Activated gamma-delta T cell treated with anti-CD3 and anti-CD28 coated beads, Interleukin-2, amount 50 U/mL, for 16 hours (primary cell): ENCODE measurements around the gene ZHX3.
A peak's percentile ranks its signal among the peaks of the same experiment; 100 is the strongest.

Experiments used
- DNase-seq: peaks from one replicate; pipeline ENCODE4 v3.0.0-alpha.2; 2020; ENCODE audit warnings: low read depth

ZHX3 gene

DNA sequence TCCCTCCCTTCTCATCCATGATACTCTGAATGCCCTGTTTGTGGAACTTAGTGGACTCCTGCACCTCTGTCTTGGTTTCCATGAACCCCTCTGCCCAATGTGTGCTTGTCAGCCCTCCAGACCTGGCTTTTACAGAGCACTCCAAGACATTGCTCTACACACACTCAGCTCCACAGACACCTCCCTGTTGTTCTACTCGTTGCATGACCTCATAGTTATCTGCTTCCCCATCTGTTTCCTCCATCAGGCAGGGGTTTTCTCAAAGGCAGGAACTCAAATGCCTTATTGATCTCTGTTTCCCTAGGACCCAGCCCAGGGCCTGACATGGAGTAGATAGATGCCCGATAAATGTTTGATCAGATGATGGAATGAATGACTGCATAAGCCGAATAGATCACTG is 166.9 kb downstream of the ZHX3 start:
- DNase-seq, result no peak

DNA sequence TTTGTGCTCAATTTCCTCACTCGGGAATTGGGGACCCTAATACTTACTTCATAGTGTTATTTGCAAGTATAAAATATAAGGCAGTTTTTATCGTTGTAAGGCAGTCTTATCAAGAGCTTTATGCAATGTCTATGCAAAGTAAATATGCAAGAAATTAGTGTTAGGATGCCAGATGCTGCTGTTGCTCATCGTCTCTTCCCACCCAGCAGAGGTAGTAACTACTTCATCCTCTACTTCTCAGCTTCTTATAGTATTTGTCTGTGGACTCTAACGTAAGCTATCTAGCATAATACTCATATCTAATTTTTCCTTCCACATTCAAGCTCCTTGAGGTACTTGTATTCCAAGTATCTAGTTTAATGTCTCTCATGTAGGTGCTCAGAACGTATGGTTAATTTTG is 168.6 kb downstream of the ZHX3 start:
- DNase-seq, result no peak

GRCh38 chr20:41147767-41148191 is 169.8 kb downstream of the ZHX3 start:
- DNase-seq, result no peak

DNA sequence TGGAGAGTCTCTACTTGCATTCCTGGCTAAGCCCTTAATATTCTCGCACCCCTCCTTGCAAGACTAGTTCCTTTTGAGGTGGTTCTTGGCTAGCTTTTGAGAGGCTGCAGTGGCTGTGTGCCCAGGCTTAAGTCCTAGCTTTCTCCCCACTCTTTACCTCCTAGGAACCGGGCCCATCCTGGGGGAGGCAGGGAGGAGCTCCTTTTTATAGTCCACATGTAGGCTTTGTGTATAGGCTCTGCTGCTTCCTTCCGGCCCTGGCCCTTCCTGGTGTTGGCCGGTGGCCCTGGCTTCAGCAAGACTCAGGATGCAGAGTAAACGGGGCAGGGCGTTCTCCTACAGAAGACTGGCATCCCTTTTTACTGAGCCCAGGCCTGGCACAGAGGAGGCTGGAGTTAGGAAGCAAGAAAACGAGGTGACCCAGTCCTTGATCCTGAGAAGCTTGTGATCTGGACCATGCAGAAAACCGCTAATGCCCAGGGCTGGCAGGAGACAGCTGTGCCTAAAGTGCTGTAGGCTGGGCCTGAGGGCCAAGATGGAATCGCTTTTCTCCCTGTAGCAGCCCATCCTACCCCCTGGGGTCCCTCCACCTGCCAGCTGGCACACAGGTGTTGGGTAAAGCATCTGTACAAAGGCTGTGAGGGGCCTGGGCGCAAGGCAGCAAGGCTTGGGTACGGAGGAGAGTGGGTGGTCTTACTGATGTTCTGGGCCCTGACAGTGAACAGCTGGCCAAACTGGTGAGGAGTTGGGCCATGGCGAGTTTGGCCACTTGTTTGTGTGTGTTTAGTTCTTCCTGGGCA is 171.5 kb downstream of the ZHX3 start:
- no peak for DNase-seq

DNA sequence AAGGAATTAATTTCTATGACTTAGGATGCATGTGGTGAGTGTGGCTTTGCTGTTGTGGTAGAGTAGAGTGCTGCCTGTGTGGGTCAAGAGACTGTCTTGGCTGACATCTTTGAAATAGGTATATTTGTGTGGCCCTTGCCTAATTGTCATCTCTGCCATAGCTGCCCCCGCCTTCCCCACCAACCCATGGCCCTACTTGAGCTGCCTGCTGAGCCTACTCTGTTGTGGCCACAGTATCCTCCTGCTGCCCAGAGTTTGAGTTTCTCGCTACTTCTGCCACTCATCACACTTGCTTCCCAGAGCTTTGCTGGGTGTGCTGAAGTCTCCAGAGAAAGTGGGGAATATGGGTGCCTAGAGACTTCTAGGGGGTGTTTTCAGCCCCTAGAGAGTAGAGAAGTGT is 172.2 kb downstream of the ZHX3 start:
- no peak for DNase-seq

- DNase-seq, result no peak
Observed at GRCh38 chr20:41143354-41143753, 174.2 kb downstream of the ZHX3 start.

DNA sequence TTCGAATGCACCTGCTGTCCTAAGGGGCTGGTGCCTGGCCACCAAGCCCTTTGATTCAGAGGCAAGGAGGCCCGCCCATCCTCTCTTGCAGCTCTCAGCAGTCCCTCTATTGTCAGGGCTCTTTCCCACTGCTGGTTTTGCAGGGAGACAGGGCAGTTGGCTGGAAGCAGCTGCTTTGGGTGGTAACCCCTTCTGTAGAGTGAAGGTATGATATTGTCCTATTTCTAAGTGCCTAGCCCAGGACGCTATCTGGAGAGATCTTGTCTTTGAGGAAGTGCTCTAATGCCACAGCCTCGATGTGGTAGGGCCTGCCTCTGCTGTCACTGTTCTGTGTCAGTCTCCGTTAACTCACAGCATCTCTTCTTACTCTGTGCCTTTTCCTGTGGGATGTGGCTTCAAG is 174.6 kb downstream of the ZHX3 start:
- no peak for DNase-seq

GRCh38 chr20:41142245-41142644 is 175.3 kb downstream of the ZHX3 start:
- DNase-seq, result no peak

DNA sequence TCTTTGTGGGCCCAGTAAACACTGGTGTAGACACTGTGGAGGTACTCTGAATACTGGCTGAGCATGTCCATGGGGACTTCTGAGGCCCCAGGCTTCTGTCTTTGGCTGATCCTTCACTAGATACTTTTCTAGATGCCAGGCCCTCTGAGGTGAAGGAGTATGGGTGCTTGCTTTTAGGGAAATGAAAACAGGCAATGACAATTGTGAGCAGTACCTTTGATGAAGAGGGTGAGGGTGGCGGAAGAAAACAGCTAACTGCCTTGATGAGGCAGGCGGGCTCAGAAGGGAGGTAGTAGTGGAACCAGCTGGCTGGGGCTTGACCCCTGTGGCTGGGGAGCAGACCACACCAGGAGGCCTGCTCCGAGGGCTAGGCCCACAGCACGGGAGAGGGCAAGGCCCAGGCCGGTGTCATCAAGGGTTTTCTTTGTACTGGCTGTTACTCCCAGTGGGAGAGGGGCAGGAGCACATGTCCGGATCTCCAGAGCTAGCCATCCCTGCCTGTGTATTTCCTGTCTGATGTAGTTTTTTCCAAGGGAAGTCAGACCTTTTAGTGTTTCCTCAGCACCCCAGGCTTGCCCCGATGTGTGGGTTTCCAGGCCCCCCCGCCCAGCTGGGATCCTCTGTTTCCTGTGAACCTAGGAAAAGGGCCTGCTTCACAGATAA is 176.2 kb downstream of the ZHX3 start:
- DNase-seq, result no peak

GRCh38 chr20:41140226-41141133 is 177.1 kb downstream of the ZHX3 start:
- no peak for DNase-seq

DNA sequence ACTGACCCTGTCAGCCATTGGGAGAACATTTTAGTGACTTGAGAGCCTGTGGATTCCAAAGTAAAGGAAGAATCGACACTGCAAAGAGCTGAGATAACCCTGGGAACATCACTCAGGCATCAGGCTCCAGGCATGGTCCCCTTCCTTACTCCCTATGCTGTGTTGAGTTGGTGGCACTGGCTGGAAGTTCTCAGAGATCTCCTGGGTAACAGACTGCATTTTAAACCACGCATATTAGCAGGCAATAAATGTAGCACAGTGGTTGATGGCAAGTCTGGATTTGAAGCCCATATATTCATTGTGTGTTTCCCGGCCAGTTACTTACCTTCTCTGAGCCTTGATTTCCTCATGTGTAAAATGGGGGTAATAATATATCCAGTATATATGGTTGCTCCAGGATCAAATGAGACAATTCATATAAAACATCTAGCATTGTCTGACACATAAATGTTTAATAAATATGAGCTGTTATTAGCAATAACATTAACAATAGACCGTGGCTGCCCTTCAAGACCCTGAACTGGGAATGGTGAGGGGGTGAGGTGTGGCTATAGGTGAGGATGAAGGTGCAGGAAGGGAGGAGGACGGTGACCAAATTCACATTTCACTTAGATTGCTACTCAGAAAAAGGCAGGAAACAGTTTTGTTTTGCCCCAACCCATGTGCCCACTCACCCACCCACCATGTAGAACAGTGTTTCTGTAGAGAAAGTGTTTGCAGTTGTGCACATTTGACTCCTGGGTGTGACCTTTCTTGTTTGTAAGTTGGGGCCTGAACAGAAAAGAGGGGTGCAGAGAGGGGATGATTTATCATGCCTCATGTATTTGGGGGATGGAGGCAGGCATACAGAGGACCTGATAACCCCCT is 178.1 kb downstream of the ZHX3 start:
- no peak for DNase-seq

DNA sequence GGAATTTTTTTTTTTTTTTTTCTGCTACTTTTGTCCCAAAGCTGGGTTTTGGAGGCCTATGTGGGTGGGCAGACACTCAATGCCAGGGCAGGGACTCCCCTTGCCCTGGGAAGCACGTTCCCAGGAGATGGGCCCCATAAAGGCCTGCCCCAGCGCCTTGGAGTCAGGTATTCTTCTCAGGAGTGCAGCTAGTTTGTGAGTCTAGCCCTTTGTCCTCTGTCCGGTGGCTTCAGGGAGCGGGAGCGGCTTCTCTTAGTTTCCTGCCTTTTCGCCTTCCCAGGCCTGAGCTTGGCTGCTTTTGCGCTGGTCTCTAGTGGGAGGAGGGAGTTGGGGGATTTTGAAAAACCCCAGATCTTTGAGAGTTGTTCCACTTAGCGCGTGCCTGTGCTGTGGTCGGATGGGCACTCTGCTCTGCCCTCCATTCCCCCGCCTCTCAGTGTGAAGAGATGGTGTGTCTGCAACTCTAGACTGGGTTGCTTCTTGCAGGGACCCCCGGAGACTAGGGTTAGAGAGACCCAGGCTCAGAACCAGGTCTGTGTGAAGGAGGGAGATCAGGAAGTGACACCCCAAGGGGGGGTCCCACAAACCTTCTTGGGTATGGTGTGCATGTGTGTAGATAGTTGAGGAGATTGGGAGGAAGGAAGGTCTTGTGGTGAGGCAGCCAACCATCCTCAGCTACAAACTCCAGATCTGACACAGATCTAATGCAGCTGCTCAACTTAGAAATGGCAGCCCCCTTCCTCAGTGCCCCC is 178.9 kb downstream of the ZHX3 start:
- DNase-seq, result no peak

DNA sequence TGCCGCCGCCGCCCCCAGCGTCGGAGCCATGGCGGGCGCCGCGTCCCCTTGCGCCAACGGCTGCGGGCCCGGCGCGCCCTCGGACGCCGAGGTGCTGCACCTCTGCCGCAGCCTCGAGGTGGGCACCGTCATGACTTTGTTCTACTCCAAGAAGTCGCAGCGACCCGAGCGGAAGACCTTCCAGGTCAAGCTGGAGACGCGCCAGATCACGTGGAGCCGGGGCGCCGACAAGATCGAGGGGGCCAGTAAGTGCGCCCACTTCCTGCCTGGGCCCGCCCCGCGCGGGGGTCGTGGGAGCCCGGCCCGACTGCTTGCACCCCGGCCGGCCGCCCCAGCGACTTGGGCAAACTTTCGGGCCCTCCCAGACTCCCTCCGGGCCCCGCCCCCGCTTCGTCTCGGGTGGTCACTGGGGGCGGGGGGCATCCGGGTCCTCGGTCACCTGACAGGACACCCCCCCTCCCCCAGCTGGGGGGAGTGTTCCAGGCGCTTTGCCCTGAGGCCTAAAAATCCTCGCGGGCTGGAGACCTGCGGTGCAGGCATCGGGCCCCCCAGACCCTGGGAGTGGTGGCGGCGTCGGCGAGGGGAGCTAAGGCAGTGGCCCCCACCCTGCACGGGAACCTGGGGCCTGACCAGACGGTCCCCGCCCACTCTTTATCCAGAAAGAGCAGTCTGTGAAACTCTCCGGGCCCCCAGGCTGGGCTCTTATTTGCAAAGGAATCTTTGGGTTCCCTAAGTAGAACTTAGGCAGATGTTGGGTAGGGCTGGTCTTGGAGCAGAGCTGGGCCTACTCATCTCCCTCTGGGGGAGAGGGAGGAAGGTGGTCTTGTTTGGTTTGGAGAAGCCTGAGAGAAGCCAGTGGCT is 179.7 kb downstream of the ZHX3 start:
- peak; percentile 50 for DNase-seq

DNA sequence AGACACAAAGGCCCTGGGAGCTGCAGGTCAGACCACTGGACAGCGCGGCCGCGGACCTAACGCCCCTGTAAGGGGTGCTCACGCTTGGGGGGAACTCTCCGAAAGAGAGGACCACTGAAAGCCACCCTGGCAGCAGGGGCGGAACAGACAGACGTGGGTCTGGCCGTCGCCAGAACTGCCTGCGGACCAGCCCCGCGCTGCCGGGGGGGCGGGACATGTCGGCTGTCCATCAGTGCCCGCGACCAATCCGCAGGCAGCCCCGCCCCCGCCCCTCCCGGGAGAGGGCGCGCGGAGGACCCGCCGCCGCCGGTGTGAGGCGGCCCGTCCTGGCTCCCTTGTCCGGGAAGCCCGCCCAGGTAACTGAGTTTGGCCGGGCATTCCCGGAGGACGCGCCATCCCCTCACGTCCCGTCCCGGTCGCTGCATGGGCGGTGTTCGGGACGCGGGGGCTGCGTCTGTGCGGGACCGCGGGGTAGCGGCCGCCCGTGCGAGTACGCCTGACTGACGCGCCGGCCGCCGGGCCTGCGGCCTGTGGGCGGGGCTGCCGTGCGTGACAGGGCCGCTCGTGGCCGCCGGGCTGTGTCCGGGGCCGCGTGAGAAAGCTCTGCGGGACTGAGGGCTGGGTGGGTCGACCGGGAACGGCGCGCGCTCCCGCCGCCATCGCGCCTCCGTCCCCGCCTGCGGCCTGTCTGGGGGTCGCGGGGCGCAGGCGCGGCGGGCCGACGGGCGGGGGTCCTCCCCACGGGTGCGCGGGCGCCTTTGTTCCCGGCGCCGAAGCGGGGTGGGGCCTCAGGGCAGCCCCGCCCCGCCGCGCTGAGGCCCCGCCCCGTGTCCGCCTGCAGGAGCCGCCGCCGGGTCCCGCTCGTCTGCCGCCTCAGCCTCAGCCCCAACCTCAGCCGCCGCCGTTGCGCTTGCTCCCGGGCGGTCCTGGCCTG is 180.6 kb downstream of the ZHX3 start, which contains the start of gene PLCG1:
TSS of gene PLCG1 (plus strand) at position 864 of the 934 bp plus-strand sequence. CDS start 99 bp downstream, outside the sequence.
- DNase-seq, result peak; percentile 75

DNA sequence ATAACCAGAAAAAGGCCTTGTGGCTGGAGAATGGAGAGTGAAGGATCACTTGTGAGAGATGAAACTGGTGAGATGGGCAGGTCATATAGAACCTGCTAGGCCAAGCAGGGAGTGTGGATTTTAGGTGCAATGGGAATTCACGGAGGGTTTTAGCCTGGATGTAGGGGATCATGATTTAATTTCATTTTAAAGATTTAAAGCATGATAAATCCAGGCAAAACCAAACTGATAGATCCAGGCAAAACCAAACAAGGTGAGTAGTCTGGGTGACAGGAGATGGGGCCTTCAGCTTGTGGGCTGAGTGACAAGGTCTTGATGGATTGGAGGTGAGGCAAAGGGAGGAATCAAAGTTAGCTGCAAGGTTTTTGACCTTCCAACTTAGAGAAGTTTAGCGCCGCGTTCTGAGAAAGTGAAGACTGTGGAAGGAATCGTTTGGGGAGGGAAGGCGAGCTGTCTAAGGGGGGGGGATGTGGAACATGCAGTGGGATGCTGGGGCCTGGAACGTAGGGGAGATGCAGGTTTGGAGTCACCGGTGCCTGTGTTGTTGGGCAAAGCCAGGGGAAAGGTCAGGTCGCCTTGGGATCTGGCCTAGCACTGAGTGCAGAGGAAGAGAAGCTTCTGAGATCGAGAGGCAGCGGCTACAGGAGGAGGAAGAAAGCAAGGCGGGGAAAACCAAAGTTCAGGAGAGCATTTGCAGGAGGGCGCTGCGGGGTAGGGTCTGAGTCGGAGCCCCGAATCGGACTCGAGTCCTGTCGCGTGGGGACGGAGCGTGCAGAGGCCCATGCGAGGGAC is 181.4 kb downstream of the ZHX3 start:
- no peak for DNase-seq

DNA sequence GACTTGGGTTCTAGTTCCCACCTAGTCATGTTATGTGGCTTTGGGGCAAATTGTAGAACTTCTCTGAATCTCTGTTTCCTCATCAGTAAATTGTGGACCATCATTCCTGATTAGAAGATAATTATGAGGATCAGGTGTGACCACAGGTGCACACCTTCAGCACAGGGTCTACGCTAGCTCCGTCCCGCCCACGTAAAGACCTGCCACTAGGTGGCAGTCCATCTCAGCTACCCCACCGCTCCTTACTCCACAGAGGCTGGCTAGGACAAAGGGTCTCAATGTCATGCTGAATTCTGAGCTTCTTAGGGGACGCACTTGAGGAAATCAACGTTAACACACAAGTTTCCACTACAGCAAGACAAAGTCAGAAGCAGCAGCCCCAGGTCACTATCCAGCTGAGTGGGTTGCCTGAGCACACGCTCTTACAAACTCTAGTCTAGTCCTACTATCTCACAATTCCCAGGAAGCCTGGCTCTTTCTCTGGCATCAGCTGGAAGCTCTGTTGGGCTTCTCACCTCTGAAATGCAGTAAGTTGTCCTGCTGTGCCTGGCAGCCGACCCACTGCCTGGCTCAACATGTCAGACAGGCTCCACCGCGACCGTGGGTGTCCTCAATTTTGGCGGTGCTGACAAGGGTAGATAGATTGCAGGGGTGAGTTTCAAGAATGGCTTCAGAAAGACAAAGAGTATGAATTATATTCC is 182.2 kb downstream of the ZHX3 start:
- peak; percentile 53 for DNase-seq
